Upper lobe of left lung (tissue), 6 donors: ENCODE measurements around the gene MUC5B. TPM values are rescaled to one million over a fixed set of nuclear protein-coding genes. Genes with fewer than 3 reads are reported as not detected.
A peak's percentile ranks its signal among the peaks of the same experiment; 100 is the strongest.
"Not testable (repeated sequence)": the region's sequence is repeated elsewhere in the genome, so short reads cannot be mapped to it uniquely, and the experiment has no call there.

Source experiments
- ATAC-seq, 2 donors: fragments of 200-7000 bp; cut with Tn5 transposase; one replicate each; pipeline ENCODE4 v1.9.1; 2022; ENCODE audit warnings: mild to moderate bottlenecking in 2 of 2, moderate library complexity in 2 of 2; ENCODE audit not compliant: low FRiP score in 2 of 2
- DNase-seq, 2 donors: peaks; one replicate each; pipeline ENCODE4 v3.0.0-alpha.2; 2019 to 2020
- H3K27ac ChIP-seq, 4 donors: fragments of 200-600 bp; sonication (generic); one replicate each; pipeline ENCODE4 v1.5.1; 2016 to 2019
- H3K27me3 ChIP-seq, 4 donors: fragments of 200-600 bp; sonication (generic); one replicate each; pipeline ENCODE4 v1.5.1; 2017 to 2019
- H3K36me3 ChIP-seq, 4 donors: fragments of 200-600 bp; sonication (generic); one replicate each; pipeline ENCODE4 v1.5.1; 2016 to 2019
- H3K4me1 ChIP-seq, 4 donors: fragments of 200-600 bp; sonication (generic); one replicate each; pipeline ENCODE4 v1.5.1; 2018 to 2019
- H3K4me3 ChIP-seq, 4 donors: fragments of 200-600 bp; sonication (generic); one replicate each; pipeline ENCODE4 v1.5.1; 2017 to 2019; ENCODE audit warnings: mild to moderate bottlenecking in 2 of 4, moderate library complexity in 1 of 4
- H3K9me3 ChIP-seq, 4 donors: fragments of 200-600 bp; sonication (generic); one replicate each; pipeline ENCODE4 v1.5.1; 2018 to 2019
- EP300 ChIP-seq, 4 donors: sonication (generic); formaldehyde crosslinking; IDR thresholded peaks; one replicate each; pipeline ENCODE4 v1.5.1; 2017; ENCODE audit warnings: antibody characterized with exemption in 4 of 4, control low read depth in 2 of 4
- POLR2A ChIP-seq, 4 donors: fragments of 450-650 bp; IDR thresholded peaks; one replicate each; pipeline ENCODE4 v1.5.1; 2016 to 2017; ENCODE audit warnings: antibody characterized with exemption in 4 of 4, mild to moderate bottlenecking in 2 of 4
- POLR2AphosphoS5 ChIP-seq, 2 donors: sonication (generic); formaldehyde crosslinking; IDR thresholded peaks; one replicate each; pipeline ENCODE4 v1.5.1; 2017; ENCODE audit warnings: antibody characterized with exemption in 2 of 2
- WGBS, 2 donors: methylation state at CpG; one replicate each; pipeline ENCODE4 v1.1.5; 2017 to 2018; 5-methylcytosine and 5-hydroxymethylcytosine counted together
- total RNA-seq, 6 donors: library from RNA; depleted of rRNA in 4 of 6; stranded (reverse); fragments of >200 nt in 4 of 6; gene quantifications; one replicate each; pipeline versions ENCODE4 v1.1.0 to v1.2.1, GENCODE V29; 2016 to 2021
- TF ChIP-seq, protein P1 (sequence below), 6 experiments: fragments of 450-650 bp in 4 of 6; fragments of 200-600 bp in 2 of 6; sonication (generic) in 2 of 6; IDR thresholded peaks; one replicate each; pipeline ENCODE4 v1.5.1; 2016 to 2019; ENCODE audit warnings: antibody characterized with exemption in 6 of 6
- donor health status: DM: no; HTN: no; CAD: no; lungs with moderate emphysema.
- donor health status: DM: no; HTN: yes; CAD: no; lungs with severe emphysema.

Gene MUC5B
- total RNA-seq, 6 donors from 2014 or later = 3.2 to 54.5 (median 16.2) TPM

DNA sequence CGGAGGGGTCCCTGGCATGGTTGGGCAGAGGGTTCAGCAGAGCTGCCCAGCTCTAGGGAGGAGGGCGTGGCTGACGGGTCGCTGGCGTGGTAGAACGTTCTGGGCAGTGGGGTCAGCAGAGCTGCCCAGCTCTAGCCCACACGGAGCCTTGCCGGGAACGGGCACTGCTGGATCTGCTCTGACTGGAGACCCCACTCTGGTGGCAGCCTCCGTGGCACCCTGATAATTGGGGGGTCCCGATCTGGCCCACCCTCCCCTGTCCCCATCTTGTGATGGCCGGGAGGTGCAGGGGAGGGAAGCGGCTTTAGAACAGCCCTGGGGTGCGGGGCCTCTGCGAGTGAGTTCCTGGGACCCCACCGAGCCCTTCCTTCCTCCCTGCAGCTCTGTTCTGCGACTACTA, 43.2 kb upstream of the MUC5B start:
- TF ChIP-seq POLR2AphosphoS5 (IDR thresholded peaks at IDR 0.05) = no peak
- TF ChIP-seq EP300 (IDR thresholded peaks at IDR 0.05) = no peak
- TF ChIP-seq, protein P1, sequence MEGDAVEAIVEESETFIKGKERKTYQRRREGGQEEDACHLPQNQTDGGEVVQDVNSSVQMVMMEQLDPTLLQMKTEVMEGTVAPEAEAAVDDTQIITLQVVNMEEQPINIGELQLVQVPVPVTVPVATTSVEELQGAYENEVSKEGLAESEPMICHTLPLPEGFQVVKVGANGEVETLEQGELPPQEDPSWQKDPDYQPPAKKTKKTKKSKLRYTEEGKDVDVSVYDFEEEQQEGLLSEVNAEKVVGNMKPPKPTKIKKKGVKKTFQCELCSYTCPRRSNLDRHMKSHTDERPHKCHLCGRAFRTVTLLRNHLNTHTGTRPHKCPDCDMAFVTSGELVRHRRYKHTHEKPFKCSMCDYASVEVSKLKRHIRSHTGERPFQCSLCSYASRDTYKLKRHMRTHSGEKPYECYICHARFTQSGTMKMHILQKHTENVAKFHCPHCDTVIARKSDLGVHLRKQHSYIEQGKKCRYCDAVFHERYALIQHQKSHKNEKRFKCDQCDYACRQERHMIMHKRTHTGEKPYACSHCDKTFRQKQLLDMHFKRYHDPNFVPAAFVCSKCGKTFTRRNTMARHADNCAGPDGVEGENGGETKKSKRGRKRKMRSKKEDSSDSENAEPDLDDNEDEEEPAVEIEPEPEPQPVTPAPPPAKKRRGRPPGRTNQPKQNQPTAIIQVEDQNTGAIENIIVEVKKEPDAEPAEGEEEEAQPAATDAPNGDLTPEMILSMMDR (IDR thresholded peaks at IDR 0.05) = no peak
- TF ChIP-seq POLR2A (IDR thresholded peaks at IDR 0.05) = no peak
- ATAC-seq (no peak), DNase-seq (no peak)
- Histone ChIP-seq H3K4me3 (no peak overlapping the region), H3K27ac (no peak overlapping the region), H3K4me1 (no peaks in the 10 kb centered on the region), H3K27me3 (no peaks in the 10 kb centered on the region), H3K36me3 (no peaks in the 10 kb centered on the region), H3K9me3 (no peaks in the 10 kb centered on the region)
- 77 to 84% methylated on average over 2 to 12 of the region's 17 CpGs for WGBS, 2 donors

DNA sequence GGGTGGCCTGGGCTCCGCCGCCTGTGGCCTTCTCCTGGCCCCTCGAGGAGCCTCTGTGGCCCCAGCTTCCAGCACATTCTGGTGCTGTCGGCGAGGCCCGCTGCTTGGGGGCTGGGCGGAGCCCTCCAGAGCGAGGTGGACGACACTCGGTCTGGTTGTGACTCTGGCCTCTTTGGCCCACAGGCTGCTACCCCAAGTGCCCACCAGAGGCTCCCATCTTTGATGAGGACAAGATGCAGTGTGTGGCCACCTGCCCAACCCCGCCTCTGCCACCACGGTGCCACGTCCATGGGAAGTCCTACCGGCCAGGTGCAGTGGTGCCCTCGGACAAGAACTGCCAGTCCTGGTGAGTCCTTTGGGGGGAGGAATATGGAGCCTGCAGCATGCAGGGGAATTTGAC, 42.7 kb upstream of the MUC5B start:
- TF ChIP-seq POLR2AphosphoS5 (IDR thresholded peaks at IDR 0.05) (no peak), POLR2A (IDR thresholded peaks at IDR 0.05) (no peak), EP300 (IDR thresholded peaks at IDR 0.05) (no peak)
- TF ChIP-seq, protein P1 (IDR thresholded peaks at IDR 0.05) = no peak
- DNase-seq (peak in 1 of 2 donors; percentile 69), ATAC-seq (no peak)
- 77 to 80% methylated on average over 5 to 12 of the region's 15 CpGs for WGBS, 2 donors
- H3K9me3 ChIP-seq = no peaks in the 10 kb centered on the region
- no peaks in the 10 kb centered on the region for H3K4me1 ChIP-seq
- no peaks in the 10 kb centered on the region for H3K36me3 ChIP-seq
- H3K27me3 ChIP-seq = no peaks in the 10 kb centered on the region
- no peak overlapping the region for H3K27ac ChIP-seq
- H3K4me3 ChIP-seq = no peak overlapping the region

DNA sequence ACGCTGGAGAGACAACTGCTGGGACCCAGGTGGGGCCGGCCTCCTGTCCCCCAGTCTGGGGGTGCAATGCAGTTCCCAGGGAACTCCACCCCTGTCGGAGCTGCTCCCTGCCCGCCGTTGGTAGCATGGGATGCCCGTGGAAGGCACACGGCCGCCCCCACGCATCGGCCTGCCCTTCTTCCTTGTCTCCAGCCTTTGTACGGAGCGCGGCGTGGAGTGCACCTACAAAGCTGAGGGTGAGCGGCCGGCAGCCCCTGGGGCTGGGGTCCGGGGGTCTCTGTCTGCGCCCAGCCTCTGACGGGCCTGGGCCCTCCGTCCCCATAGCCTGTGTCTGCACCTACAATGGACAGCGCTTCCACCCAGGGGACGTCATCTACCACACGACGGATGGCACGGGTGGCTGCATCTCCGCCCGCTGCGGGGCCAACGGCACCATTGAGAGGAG, 41.9 kb upstream of the MUC5B start:
- WGBS, 2 donors = 91% methylated on average over 29 of the region's 29 CpGs; no CpG with 5 or more reads in 1 of the 2 donors

DNA sequence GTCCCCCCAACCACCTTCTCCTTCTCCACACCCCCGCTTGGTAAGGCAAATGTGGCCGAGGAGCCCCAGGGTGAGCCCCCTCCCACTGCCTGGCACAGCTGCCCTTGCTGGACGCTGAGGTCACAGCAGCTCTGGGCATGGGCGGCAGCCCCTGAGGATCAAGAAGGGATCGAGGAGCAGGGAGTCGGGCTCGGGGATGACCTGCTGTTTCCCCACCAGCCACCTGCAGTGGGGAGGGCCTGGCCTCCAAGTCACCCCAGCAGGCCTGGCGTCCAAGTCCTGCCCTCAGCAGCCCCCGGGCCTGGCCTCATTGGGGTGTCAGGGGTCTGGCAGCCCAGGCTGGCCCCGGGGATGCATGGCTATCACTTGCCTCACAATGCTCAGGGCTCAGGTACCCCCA, 41.4 kb upstream of the MUC5B start:
- no peak overlapping the region for H3K4me3 ChIP-seq
- no peak for DNase-seq
- no peaks in the 10 kb centered on the region for H3K27me3 ChIP-seq
- WGBS, 2 donors = 85% methylated on average over 10 of the region's 10 CpGs; no CpG with 5 or more reads in 1 of the 2 donors
- no peaks in the 10 kb centered on the region for H3K9me3 ChIP-seq
- no peak for ATAC-seq
- H3K36me3 ChIP-seq = no peaks in the 10 kb centered on the region
- no peaks in the 10 kb centered on the region for H3K4me1 ChIP-seq
- H3K27ac ChIP-seq = no peak overlapping the region
- TF ChIP-seq, protein P1 (IDR thresholded peaks at IDR 0.05) = no peak
- TF ChIP-seq EP300 (IDR thresholded peaks at IDR 0.05) (no peak), POLR2A (IDR thresholded peaks at IDR 0.05) (no peak), POLR2AphosphoS5 (IDR thresholded peaks at IDR 0.05) (no peak)

More for the DNA sequence above, 41.9 kb upstream of the MUC5B start:
- ATAC-seq = no peak
- peak in 1 of 2 donors; percentile 70 for DNase-seq
- TF ChIP-seq POLR2AphosphoS5 (IDR thresholded peaks at IDR 0.05) (no peak), POLR2A (IDR thresholded peaks at IDR 0.05) (no peak), EP300 (IDR thresholded peaks at IDR 0.05) (no peak)
- TF ChIP-seq, protein P1 (IDR thresholded peaks at IDR 0.05) = no peak
- no peaks in the 10 kb centered on the region for H3K9me3 ChIP-seq
- H3K27ac ChIP-seq = no peak overlapping the region
- no peaks in the 10 kb centered on the region for H3K4me1 ChIP-seq
- no peaks in the 10 kb centered on the region for H3K36me3 ChIP-seq
- H3K4me3 ChIP-seq = no peak overlapping the region
- no peaks in the 10 kb centered on the region for H3K27me3 ChIP-seq

DNA sequence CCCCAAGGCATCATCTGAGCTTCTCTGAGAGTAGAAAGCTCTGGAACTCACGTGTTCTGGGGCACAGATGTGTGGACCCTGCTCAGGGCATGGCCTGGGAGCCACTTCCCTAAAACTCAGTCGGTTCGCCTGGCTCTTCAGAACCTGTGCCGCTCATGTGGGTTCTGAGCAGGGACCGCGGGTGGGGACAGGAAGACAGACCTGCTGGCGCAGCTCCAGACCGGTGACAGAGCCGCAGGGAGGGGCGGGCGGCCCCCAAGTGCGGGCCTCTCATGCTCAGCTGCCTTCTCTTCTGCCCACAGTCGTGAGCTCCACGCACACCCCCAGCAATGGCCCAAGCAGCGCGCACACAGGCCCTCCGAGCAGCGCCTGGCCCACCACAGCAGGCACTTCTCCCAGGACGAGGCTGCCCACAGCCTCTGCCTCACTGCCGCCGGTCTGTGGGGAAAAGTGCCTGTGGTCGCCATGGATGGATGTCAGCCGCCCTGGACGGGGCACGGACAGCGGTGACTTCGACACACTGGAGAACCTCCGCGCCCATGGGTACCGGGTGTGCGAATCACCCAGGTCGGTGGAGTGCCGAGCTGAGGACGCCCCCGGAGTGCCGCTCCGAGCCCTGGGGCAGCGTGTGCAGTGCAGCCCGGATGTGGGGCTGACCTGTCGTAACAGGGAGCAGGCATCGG, 40.9 kb upstream of the MUC5B start:
- no peak overlapping the region for H3K4me3 ChIP-seq
- ATAC-seq (peak in 1 of 2 donors; percentile 21), DNase-seq (peak in 1 of 2 donors; percentile 80)
- no peaks in the 10 kb centered on the region for H3K27me3 ChIP-seq
- H3K9me3 ChIP-seq = no peaks in the 10 kb centered on the region
- H3K36me3 ChIP-seq = no peaks in the 10 kb centered on the region
- TF ChIP-seq EP300 (IDR thresholded peaks at IDR 0.05) (no peak), POLR2A (IDR thresholded peaks at IDR 0.05) (no peak), POLR2AphosphoS5 (IDR thresholded peaks at IDR 0.05) (no peak)
- TF ChIP-seq, protein P1 (IDR thresholded peaks at IDR 0.05) = no peak
- no peaks in the 10 kb centered on the region for H3K4me1 ChIP-seq
- no peak overlapping the region for H3K27ac ChIP-seq
- WGBS, 2 donors = 77 to 94% methylated on average over 27 to 41 of the region's 41 CpGs

DNA sequence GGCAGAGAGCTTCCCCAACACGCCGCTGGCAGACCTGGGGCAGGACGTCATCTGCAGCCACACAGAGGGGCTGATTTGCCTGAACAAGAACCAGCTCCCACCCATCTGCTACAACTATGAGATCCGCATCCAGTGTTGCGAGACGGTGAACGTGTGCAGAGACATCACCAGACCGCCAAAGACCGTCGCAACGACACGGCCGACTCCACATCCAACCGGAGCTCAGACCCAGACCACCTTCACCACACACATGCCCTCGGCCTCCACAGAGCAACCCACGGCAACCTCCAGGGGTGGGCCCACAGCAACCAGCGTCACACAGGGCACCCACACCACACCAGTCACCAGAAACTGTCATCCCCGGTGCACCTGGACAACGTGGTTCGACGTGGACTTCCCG, 38.7 kb upstream of the MUC5B start:
- 91 to 92% methylated on average over 14 to 19 of the region's 22 CpGs for WGBS, 2 donors
- H3K4me1 ChIP-seq, H3K9me3 ChIP-seq, H3K27ac ChIP-seq, H3K36me3 ChIP-seq, H3K4me3 ChIP-seq, H3K27me3 ChIP-seq: not testable (repeated sequence)
- peak in 1 of 2 donors; percentile 29 for DNase-seq
- ATAC-seq = peak in 1 of 2 donors; percentile 62

DNA sequence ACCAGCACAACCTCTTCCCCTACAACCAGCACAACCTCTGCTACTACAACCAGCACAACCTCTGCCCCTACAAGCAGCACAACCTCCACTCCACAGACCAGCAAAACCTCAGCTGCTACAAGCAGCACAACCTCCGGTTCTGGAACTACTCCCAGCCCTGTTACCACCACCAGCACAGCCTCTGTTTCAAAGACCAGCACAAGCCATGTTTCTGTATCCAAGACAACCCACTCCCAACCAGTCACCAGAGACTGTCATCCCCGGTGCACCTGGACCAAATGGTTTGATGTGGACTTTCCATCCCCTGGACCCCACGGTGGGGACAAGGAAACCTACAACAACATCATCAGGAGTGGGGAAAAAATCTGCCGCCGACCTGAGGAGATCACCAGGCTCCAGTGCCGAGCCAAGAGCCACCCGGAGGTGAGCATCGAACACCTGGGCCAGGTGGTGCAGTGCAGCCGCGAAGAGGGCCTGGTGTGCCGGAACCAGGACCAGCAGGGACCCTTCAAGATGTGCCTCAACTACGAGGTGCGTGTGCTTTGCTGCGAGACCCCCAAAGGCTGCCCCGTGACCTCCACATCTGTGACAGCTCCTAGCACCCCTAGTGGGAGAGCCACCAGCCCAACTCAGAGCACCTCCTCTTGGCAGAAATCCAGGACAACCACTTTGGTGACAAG, 34.3 kb upstream of the MUC5B start:
- not testable (repeated sequence) for H3K9me3 ChIP-seq, H3K4me3 ChIP-seq, ATAC-seq, H3K27ac ChIP-seq, H3K4me1 ChIP-seq, H3K27me3 ChIP-seq, H3K36me3 ChIP-seq
- WGBS, 2 donors = 79 to 81% methylated on average over 9 to 15 of the region's 15 CpGs
- DNase-seq = peak in 1 of 2 donors; percentile 38
